Breast epithelium (tissue), 4 donors: Measurements from ENCODE around the gene KLHL17. TPM values are rescaled to one million over a fixed set of nuclear protein-coding genes. Genes with fewer than 3 reads are reported as not detected.
"Not testable (repeated sequence)": the region's sequence is repeated elsewhere in the genome, so short reads cannot be mapped to it uniquely, and the experiment has no call there.

Source experiments
- DNase-seq, 2 donors: peaks; one replicate each; pipeline ENCODE4 v3.0.0-alpha.2; 2019; ENCODE audit warnings: low spot score in 2 of 2
- H3K27ac ChIP-seq, 2 donors: fragments of 200-600 bp; sonication (generic) in 1 of 2; one replicate each; pipeline ENCODE4 v1.5.1; 2016 to 2019; ENCODE audit warnings: mild to moderate bottlenecking in 1 of 2
- H3K27me3 ChIP-seq, 2 donors: fragments of 200-600 bp; sonication (generic) in 1 of 2; one replicate each; pipeline versions ENCODE4 v1.5.1 to v1.6.0; 2017 to 2019; ENCODE audit warnings: control low read depth in 1 of 2, mild to moderate bottlenecking in 1 of 2
- H3K36me3 ChIP-seq: fragments of 200-600 bp; one replicate; pipeline ENCODE4 v1.5.1; 2019
- H3K4me1 ChIP-seq, 2 donors: fragments of 200-600 bp; sonication (generic); one replicate each; pipeline ENCODE4 v1.5.1; 2016 to 2019; ENCODE audit warnings: control low read depth in 1 of 2
- H3K4me3 ChIP-seq, 3 donors: fragments of 200-600 bp; sonication (generic); 1 replicate in 2 of 3; 2 replicates in 1 of 3; pipeline ENCODE4 v1.5.1; 2016 to 2019; ENCODE audit warnings: mild to moderate bottlenecking in 3 of 3, moderate library complexity in 2 of 3
- H3K9me3 ChIP-seq, 2 donors: fragments of 200-600 bp; sonication (generic) in 1 of 2; one replicate each; pipeline ENCODE4 v1.5.1; 2016 to 2019; ENCODE audit warnings: control low read depth in 1 of 2
- CTCF ChIP-seq, 3 donors: fragments of 450-650 bp; IDR thresholded peaks; one replicate each; pipeline ENCODE4 v1.5.1; 2016 to 2017; ENCODE audit warnings: antibody characterized with exemption in 3 of 3, mild to moderate bottlenecking in 3 of 3, moderate library complexity in 3 of 3
- POLR2A ChIP-seq: fragments of 450-650 bp; IDR thresholded peaks from one replicate; pipeline ENCODE4 v1.6.1; 2016; ENCODE audit warnings: antibody characterized with exemption, mild to moderate bottlenecking, moderate library complexity
- POLR2AphosphoS5 ChIP-seq, 3 donors: sonication (generic); formaldehyde crosslinking; IDR thresholded peaks; one replicate each; pipeline ENCODE4 v1.6.1; 2017; ENCODE audit warnings: antibody characterized with exemption in 3 of 3
- intact Hi-C: fragments of 100-400 bp; cut with DNase I; formaldehyde crosslinking; loops from one replicate; pipeline ENCODE4 v1.15.1; 2023; ENCODE audit warnings: low total_unique reads
- total RNA-seq, 3 donors: library from RNA; depleted of rRNA; stranded (reverse); fragments of >200 nt; gene quantifications; one replicate each; pipeline ENCODE4 v1.1.0, GENCODE V29; 2016

KLHL17 gene
- total RNA-seq, 3 donors from 2014 or later: 5.4 to 18.0 (median 10.0) TPM

DNA sequence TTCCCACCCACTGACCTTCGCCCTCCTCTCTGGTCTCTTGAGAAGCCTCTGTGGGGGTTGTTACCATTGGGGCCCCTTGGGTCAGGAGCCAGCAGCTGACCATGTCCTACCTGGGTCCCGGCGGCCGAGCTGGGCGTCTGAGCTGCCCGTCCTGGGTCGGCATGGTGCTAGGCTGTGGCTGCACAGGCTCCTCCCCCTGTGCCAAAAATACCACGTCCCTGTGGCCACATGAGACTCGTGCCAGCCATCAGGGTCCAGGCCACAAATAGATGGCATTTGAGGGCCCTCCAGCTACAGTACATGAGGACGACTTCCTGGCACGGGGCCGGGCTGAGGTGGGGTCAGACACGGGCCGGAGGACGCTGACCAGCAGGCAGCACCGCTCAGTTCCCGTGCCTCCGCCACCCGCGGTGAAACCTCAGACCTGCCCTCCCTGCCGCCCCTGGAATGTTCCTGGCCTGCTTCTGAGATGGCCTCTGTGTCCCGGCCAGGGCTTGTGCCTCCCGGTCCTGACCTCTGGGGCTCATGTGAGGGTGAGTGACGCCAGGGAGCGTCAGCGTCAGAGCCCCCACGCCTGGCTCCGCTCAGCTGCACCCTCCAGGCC lies 21.7 kb downstream of the KLHL17 start, which contains the start of gene PERM1:
PERM1 (minus strand) TSS at position 139 of the 604 bp plus-strand sequence. CDS start 1,064 bp downstream, outside the sequence.
- intact Hi-C loops: no loop called here
- H3K4me1 ChIP-seq: no peaks in the 10 kb centered on the region
- H3K27me3 ChIP-seq: peaks cover 0 to 18% of the 10 kb centered on the region in 2 donors
- H3K9me3 ChIP-seq: no peaks in the 10 kb centered on the region
- DNase-seq: no peak
- H3K4me3 ChIP-seq: no peak within 1 kb of the TSS
- no peak for TF ChIP-seq POLR2A
- TF ChIP-seq CTCF (IDR thresholded peaks at IDR 0.05): no peak
- no peak for TF ChIP-seq POLR2AphosphoS5 (IDR thresholded peaks at IDR 0.05)
- H3K36me3 ChIP-seq: no peaks in the 10 kb centered on the region
- no peak within 1 kb of the TSS for H3K27ac ChIP-seq

GRCh38 chr1:982765-983436 lies 22.5 kb downstream of the KLHL17 start:
- intact Hi-C loops: no loop called here
- Histone ChIP-seq H3K36me3 (no peaks in the 10 kb centered on the region), H3K4me1 (no peaks in the 10 kb centered on the region), H3K9me3 (no peaks in the 10 kb centered on the region), H3K27me3 (peaks cover 0 to 18% of the 10 kb centered on the region in 2 donors), H3K27ac (no peak overlapping the region), H3K4me3 (no peak overlapping the region)
- TF ChIP-seq CTCF (IDR thresholded peaks at IDR 0.05) (no peak), POLR2AphosphoS5 (IDR thresholded peaks at IDR 0.05) (no peak), POLR2A (no peak)
- DNase-seq: no peak

GRCh38 chr1:983798-984475 lies 23.6 kb downstream of the KLHL17 start:
- Histone ChIP-seq H3K27ac (no peak overlapping the region), H3K27me3 (peaks cover 0 to 18% of the 10 kb centered on the region in 2 donors), H3K4me1 (no peaks in the 10 kb centered on the region), H3K9me3 (no peaks in the 10 kb centered on the region), H3K36me3 (no peaks in the 10 kb centered on the region), H3K4me3 (peak overlapping the region in 2 of 3 donors; percentile 28 to 40)
- TF ChIP-seq POLR2A (no peak), CTCF (IDR thresholded peaks at IDR 0.05) (peak in 2 of 3 donors; percentile 47 to 68), POLR2AphosphoS5 (IDR thresholded peaks at IDR 0.05) (no peak)
- DNase-seq: no peak
- intact Hi-C loops: no loop called here

GRCh38 chr1:984476-984814 lies 24.1 kb downstream of the KLHL17 start:
- no peak for TF ChIP-seq POLR2AphosphoS5 (IDR thresholded peaks at IDR 0.05)
- no peak for TF ChIP-seq POLR2A
- peak in 1 of 3 donors; percentile 32 for TF ChIP-seq CTCF (IDR thresholded peaks at IDR 0.05)
- intact Hi-C loops: no loop called here
- H3K27me3 ChIP-seq: peaks cover 0 to 18% of the 10 kb centered on the region in 2 donors

GRCh38 chr1:985126-985525 lies 24.7 kb downstream of the KLHL17 start:
- TF ChIP-seq POLR2AphosphoS5 (IDR thresholded peaks at IDR 0.05): no peak
- no peak for TF ChIP-seq CTCF (IDR thresholded peaks at IDR 0.05)
- TF ChIP-seq POLR2A: no peak
- peaks cover 0 to 18% of the 10 kb centered on the region in 2 donors for H3K27me3 ChIP-seq
- intact Hi-C loops: no loop called here

More at GRCh38 chr1:984476-984814, 24.1 kb downstream of the KLHL17 start:
- DNase-seq: no peak
- H3K4me3 ChIP-seq: peak overlapping the region in 2 of 3 donors; percentile 28 to 40
- H3K9me3 ChIP-seq: no peaks in the 10 kb centered on the region
- H3K27ac ChIP-seq: no peak overlapping the region
- H3K4me1 ChIP-seq: no peaks in the 10 kb centered on the region
- no peaks in the 10 kb centered on the region for H3K36me3 ChIP-seq

GRCh38 chr1:988061-988460 lies 27.7 kb downstream of the KLHL17 start:
- intact Hi-C loops: not testable (repeated sequence)

More at GRCh38 chr1:985126-985525, 24.7 kb downstream of the KLHL17 start:
- no peak overlapping the region for H3K4me3 ChIP-seq
- no peaks in the 10 kb centered on the region for H3K4me1 ChIP-seq
- H3K36me3 ChIP-seq: no peaks in the 10 kb centered on the region
- H3K27ac ChIP-seq: no peak overlapping the region
- H3K9me3 ChIP-seq: no peaks in the 10 kb centered on the region
- DNase-seq: no peak

GRCh38 chr1:991275-991674 lies 30.9 kb downstream of the KLHL17 start:
- H3K27ac ChIP-seq: not testable (repeated sequence)

More at GRCh38 chr1:988061-988460, 27.7 kb downstream of the KLHL17 start:
- not testable (repeated sequence) for H3K4me1 ChIP-seq, DNase-seq, H3K4me3 ChIP-seq, H3K9me3 ChIP-seq, H3K36me3 ChIP-seq, H3K27ac ChIP-seq
- peaks cover 0 to 11% of the 10 kb centered on the region in 2 donors for H3K27me3 ChIP-seq

More at GRCh38 chr1:991275-991674, 30.9 kb downstream of the KLHL17 start:
- intact Hi-C loops, H3K4me3 ChIP-seq, DNase-seq, H3K4me1 ChIP-seq, H3K27me3 ChIP-seq, H3K9me3 ChIP-seq, H3K36me3 ChIP-seq: not testable (repeated sequence)
